Measurements from ENCODE around the gene TPO. TPM values are rescaled to one million over a fixed set of nuclear protein-coding genes. Genes with fewer than 3 reads are reported as not detected.

Gene TPO
- total RNA-seq, 2 experiments from 2014 or later = not detected

- POLR2A ChIA-PET = no interaction called here
- Mint-ChIP-seq H3K9me3 (no peaks in the 10 kb centered on the region), H3K4me1 (ENCODE audit: low read depth) (no peaks in the 10 kb centered on the region), H3K4me3 (no peak overlapping the region), H3K36me3 (ENCODE audit: low read depth) (no peaks in the 10 kb centered on the region), H3K27me3 (peaks cover 2% of the 10 kb centered on the region), H3K27ac (no peak overlapping the region)
- TF ChIP-seq, protein P1, sequence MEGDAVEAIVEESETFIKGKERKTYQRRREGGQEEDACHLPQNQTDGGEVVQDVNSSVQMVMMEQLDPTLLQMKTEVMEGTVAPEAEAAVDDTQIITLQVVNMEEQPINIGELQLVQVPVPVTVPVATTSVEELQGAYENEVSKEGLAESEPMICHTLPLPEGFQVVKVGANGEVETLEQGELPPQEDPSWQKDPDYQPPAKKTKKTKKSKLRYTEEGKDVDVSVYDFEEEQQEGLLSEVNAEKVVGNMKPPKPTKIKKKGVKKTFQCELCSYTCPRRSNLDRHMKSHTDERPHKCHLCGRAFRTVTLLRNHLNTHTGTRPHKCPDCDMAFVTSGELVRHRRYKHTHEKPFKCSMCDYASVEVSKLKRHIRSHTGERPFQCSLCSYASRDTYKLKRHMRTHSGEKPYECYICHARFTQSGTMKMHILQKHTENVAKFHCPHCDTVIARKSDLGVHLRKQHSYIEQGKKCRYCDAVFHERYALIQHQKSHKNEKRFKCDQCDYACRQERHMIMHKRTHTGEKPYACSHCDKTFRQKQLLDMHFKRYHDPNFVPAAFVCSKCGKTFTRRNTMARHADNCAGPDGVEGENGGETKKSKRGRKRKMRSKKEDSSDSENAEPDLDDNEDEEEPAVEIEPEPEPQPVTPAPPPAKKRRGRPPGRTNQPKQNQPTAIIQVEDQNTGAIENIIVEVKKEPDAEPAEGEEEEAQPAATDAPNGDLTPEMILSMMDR (IDR thresholded peaks at IDR 0.05) = no peak
- ATAC-seq (no peak), DNase-seq (no peak)
- CTCF ChIA-PET = no interaction called here
- intact Hi-C loops (cut with micrococcal nuclease) = no loop called here
Measured at GRCh38 chr2:1459727-1460126, 46.5 kb downstream of the TPO start.

DNA sequence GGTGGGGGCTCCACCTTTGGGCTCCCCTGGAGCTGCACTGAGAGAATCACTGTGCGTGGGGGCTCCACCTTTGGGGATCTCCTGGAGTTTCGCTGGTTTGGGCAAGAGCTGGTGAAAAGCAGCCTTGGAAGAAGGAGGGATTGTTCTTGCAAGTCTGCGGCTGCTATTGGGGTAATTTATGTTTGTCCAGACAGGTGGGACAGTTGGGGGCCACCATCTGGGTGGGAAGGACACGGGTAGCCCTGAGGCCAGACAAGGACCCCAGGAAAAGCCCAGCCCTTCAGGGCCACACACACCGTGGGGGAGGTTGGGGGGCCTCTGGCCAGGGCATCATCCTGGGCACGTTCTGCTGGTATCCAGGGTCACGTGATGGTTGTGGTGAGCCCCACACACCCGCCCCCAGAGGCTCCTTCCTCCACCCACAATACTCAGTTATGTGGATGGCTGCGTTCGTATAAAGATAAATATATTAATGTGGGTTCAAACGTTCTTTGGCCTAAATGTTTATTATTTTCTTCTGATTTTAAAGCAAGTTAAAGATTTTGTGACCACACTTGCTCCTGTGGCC is 47.7 kb downstream of the TPO start:
- Mint-ChIP-seq H3K27me3 (peaks cover 2% of the 10 kb centered on the region), H3K27ac (no peak overlapping the region), H3K4me1 (ENCODE audit: low read depth) (no peaks in the 10 kb centered on the region), H3K9me3 (no peaks in the 10 kb centered on the region), H3K4me3 (no peak overlapping the region), H3K36me3 (ENCODE audit: low read depth) (no peaks in the 10 kb centered on the region)
- ChIA-PET CTCF (interaction anchor here (1.0 kb wide), 1 partner anchor 90 kb away, joined by 3 read pairs; no protein-coding TSS in a partner anchor), POLR2A (no interaction called here)
- DNase-seq (no peak), ATAC-seq (no peak)
- intact Hi-C loops (cut with micrococcal nuclease) = no loop called here
- TF ChIP-seq, protein P1 (IDR thresholded peaks at IDR 0.05) = no peak

- H3K36me3 Mint-ChIP-seq (ENCODE audit: low read depth) = no peaks in the 10 kb centered on the region
- CTCF ChIA-PET = no interaction called here
Measured at GRCh38 chr2:1461507-1462390, 48.5 kb downstream of the TPO start.

DNA sequence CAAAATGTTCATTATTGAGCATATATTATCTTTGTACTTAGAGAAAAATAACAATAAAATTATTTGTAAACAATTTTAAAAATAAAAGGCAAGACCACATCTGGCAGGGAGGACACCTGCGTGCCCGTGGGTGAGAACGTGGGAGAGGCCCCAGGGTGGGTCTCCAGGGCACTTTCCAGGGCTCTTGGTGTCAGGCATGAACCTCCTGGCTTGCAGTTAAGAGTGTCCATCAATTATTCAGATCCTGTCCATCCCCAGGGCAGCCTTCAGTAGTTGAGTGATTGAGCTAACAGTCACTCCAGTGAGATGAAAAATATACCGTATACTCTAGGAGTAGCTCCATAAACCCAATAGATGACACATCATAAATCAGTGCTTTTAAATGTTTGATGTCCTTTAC is 49.7 kb downstream of the TPO start:
- ChIA-PET CTCF (no interaction called here), POLR2A (no interaction called here)
- Mint-ChIP-seq H3K4me1 (ENCODE audit: low read depth) (no peaks in the 10 kb centered on the region), H3K36me3 (ENCODE audit: low read depth) (no peaks in the 10 kb centered on the region), H3K27ac (no peak overlapping the region), H3K9me3 (no peaks in the 10 kb centered on the region), H3K4me3 (no peak overlapping the region), H3K27me3 (peaks cover 3% of the 10 kb centered on the region)
- DNase-seq (no peak), ATAC-seq (no peak)
- intact Hi-C loops (cut with micrococcal nuclease) = no loop called here
- TF ChIP-seq, protein P1 (IDR thresholded peaks at IDR 0.05) = no peak

More at GRCh38 chr2:1461507-1462390, 48.5 kb downstream of the TPO start:
- intact Hi-C loops (cut with micrococcal nuclease) = no loop called here
- ATAC-seq (no peak), DNase-seq (no peak)
- POLR2A ChIA-PET = no interaction called here
- H3K4me3 Mint-ChIP-seq = no peak overlapping the region
- H3K9me3 Mint-ChIP-seq = no peaks in the 10 kb centered on the region
- H3K27ac Mint-ChIP-seq = no peak overlapping the region
- no peaks in the 10 kb centered on the region for H3K4me1 Mint-ChIP-seq (ENCODE audit: low read depth)
- TF ChIP-seq, protein P1 (IDR thresholded peaks at IDR 0.05) = no peak
- peaks cover 2% of the 10 kb centered on the region for H3K27me3 Mint-ChIP-seq

DNA sequence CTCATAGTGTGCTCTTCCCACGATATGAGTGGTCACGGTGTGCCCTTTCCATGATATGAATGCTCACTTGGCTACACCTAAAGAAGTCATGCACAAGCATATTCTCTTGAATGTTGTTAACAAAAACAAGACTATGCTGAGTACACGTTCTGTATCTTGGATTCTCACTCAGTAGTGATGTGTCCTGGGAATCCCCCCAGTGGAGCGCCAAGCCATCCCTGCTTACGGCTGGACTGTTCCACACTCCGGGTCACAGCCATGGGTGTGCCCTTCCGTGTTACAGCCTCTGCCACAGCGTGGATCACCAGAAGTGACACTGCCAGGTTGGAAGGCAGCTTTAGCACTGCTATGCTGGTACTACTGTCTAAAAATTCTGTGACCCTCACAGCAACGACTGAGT is 59.1 kb downstream of the TPO start:
- peaks cover 2% of the 10 kb centered on the region for H3K9me3 Mint-ChIP-seq
- H3K27ac Mint-ChIP-seq = no peak overlapping the region
- ChIA-PET POLR2A (no interaction called here), CTCF (no interaction called here)
- DNase-seq (no peak), ATAC-seq (no peak)
- H3K4me3 Mint-ChIP-seq = no peak overlapping the region
- no peaks in the 10 kb centered on the region for H3K36me3 Mint-ChIP-seq (ENCODE audit: low read depth)
- no peaks in the 10 kb centered on the region for H3K4me1 Mint-ChIP-seq (ENCODE audit: low read depth)
- H3K27me3 Mint-ChIP-seq = no peaks in the 10 kb centered on the region
- intact Hi-C loops (cut with micrococcal nuclease) = no loop called here
- TF ChIP-seq, protein P1 (IDR thresholded peaks at IDR 0.05) = no peak

Measured in activated CD8-positive, alpha-beta T cell treated with anti-CD3 and anti-CD28 coated beads for 36 hours (primary cell).